ENCODE results near the gene ALOX5. TPM values are rescaled to one million over a fixed set of nuclear protein-coding genes. Genes with fewer than 3 reads are reported as not detected.

The ALOX5 gene
- total RNA-seq, 1 donor from 2014 or later = not detected

DNA sequence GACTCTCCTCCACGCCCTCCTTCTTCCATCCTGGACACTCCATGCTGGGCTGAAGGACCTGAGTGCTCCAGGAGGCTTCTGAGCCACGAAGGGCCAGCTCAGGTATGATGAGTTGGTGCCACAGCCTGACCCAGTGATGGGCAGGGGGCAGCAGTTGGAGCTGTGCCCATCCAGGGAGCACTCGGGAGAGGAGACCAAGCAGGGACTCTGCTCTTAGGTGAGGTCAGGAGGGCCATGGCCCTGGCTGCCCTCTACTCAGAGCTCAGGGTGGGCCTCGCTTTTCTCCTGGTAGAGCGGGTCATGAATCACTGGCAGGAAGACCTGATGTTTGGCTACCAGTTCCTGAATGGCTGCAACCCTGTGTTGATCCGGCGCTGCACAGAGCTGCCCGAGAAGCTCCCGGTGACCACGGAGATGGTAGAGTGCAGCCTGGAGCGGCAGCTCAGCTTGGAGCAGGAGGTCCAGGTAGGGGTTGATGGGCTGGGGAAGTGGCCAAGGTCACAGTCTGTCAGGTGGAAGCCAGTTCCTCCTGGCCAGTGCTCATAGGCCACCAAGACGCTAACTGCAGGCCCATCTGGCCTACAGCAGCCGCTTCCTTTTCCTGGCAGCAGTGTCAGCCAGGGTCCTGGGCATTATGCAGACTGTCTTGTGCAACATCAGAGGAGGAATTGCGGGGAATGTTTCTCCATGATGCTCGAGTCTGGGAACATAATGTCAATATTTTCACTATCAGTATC, 50.8 kb downstream of the ALOX5 start:
- no peaks in the 10 kb centered on the region for H3K27me3 Mint-ChIP-seq (ENCODE audit: low read depth)
- H3K27ac Mint-ChIP-seq (ENCODE audit: unreplicated experiment) = no peak overlapping the region
- peaks cover 4% of the 10 kb centered on the region for H3K4me1 Mint-ChIP-seq
- TF ChIP-seq CTCF (conservative IDR thresholded peaks at IDR 0.05) = no peak
- no peak for DNase-seq (ENCODE audit: low read depth, low spot score)
- H3K4me3 Mint-ChIP-seq = no peak overlapping the region
- no peaks in the 10 kb centered on the region for H3K36me3 Mint-ChIP-seq (ENCODE audit: low read depth)
- no peaks in the 10 kb centered on the region for H3K9me3 Mint-ChIP-seq

GRCh38 chr10:45425621-45426563, 51.9 kb downstream of the ALOX5 start:
- DNase-seq (ENCODE audit: low read depth, low spot score) = no peak

DNA sequence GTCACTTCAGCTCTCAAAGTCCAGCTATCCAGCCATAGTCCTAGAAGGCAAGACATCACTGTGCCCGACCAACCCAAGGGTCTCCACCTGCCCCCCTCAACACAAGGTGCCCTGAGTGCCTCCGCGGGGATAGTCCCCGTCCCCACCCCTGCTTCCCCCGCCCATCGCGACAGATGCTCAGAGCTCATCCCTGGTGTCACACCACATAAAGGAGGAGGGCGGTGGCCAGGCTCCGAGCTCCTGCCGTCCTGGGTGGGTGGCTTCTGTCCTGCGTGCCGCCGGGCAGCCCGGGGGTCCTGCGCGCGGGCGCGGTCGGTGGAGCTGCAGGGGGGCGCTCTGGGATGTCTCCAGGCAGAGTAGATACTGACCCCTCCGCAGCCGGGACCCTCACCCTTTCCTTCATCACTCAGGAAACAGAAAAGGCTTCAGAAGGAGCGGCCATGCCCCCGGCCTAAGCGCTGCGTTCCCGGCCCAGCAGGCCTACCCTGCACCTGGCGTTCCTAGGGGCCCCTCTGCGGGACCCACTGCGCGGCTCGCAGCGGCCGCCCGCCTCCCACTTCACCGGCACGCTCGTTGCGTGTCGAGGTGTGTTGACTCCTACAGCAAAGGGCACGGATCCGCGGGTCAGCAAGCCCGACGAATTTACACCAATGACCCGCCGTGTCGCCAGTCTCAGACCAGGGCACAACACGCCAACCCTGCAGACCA, 53.4 kb downstream of the ALOX5 start:
- Mint-ChIP-seq H3K9me3 (no peaks in the 10 kb centered on the region), H3K27me3 (ENCODE audit: low read depth) (peaks cover 2% of the 10 kb centered on the region), H3K4me1 (no peaks in the 10 kb centered on the region), H3K4me3 (no peak overlapping the region), H3K27ac (ENCODE audit: unreplicated experiment) (no peak overlapping the region), H3K36me3 (ENCODE audit: low read depth) (no peaks in the 10 kb centered on the region)
- no peak for DNase-seq (ENCODE audit: low read depth, low spot score)
- no peak for TF ChIP-seq CTCF (conservative IDR thresholded peaks at IDR 0.05)

More at GRCh38 chr10:45425621-45426563, 51.9 kb downstream of the ALOX5 start:
- no peaks in the 10 kb centered on the region for H3K27me3 Mint-ChIP-seq (ENCODE audit: low read depth)
- peak overlapping the region; percentile 82 for H3K27ac Mint-ChIP-seq (ENCODE audit: unreplicated experiment)
- no peaks in the 10 kb centered on the region for H3K4me1 Mint-ChIP-seq
- H3K9me3 Mint-ChIP-seq = no peaks in the 10 kb centered on the region
- H3K4me3 Mint-ChIP-seq = no peak overlapping the region
- no peaks in the 10 kb centered on the region for H3K36me3 Mint-ChIP-seq (ENCODE audit: low read depth)
- TF ChIP-seq CTCF (conservative IDR thresholded peaks at IDR 0.05) = no peak

DNA sequence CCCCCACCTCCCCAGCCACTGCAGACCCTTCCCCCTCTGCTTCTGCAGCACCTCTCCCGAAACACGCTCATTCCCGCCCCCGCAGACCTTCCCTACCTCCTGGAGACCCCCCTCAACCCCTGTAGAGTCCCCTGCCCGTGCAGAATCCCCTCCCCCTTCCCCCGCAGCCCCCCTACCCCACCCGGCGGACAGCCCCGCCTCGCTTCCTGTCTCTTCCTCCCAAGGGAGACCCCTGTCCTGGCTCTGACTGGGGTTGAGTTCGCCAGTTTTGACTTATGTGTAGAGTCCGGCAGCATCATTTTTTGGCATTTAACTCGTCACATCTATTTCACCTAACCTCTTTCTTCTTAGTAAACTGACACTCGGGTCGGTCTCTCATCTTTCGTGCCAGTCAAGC, 54.0 kb downstream of the ALOX5 start:
- Mint-ChIP-seq H3K4me3 (no peak overlapping the region), H3K4me1 (no peaks in the 10 kb centered on the region), H3K27me3 (ENCODE audit: low read depth) (peaks cover 2% of the 10 kb centered on the region), H3K27ac (ENCODE audit: unreplicated experiment) (no peak overlapping the region), H3K36me3 (ENCODE audit: low read depth) (no peaks in the 10 kb centered on the region), H3K9me3 (no peaks in the 10 kb centered on the region)
- DNase-seq (ENCODE audit: low read depth, low spot score) = no peak
- TF ChIP-seq CTCF (conservative IDR thresholded peaks at IDR 0.05) = no peak

Data from neural crest cell (in vitro differentiated cells).